Measurements from ENCODE around the gene ANO1. TPM values are rescaled to one million over a fixed set of nuclear protein-coding genes. Genes with fewer than 3 reads are reported as not detected.
"Not testable (repeated sequence)": the region's sequence is repeated elsewhere in the genome, so short reads cannot be mapped to it uniquely, and the experiment has no call there.

ANO1 gene
- total RNA-seq, 2 donors from 2014 or later: 10.2 to 29.4 TPM

DNA sequence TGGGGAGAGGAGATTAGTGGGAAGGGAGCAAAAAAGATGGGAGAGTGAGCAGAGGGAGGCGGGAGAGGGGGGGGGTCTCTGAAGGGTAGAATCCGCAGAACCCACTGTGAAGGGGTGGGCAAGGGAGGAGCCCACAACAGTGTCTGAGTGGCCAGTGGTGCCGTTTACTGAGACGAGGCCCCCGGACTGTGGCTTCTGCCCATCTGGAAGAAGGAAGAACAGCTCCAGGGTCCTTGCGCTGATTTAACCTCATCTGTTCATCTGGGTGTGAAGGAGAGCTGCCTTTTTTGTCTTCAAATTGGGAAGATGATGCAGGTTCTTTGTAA lies 45.7 kb upstream of the ANO1 start:
- H3K9me3 ChIP-seq: no peaks in the 10 kb centered on the region
- H3K4me3 ChIP-seq: no peak overlapping the region
- no peaks in the 10 kb centered on the region for H3K27me3 ChIP-seq
- DNase-seq (ENCODE audit: low spot score): no peak
- TF ChIP-seq, protein P1, sequence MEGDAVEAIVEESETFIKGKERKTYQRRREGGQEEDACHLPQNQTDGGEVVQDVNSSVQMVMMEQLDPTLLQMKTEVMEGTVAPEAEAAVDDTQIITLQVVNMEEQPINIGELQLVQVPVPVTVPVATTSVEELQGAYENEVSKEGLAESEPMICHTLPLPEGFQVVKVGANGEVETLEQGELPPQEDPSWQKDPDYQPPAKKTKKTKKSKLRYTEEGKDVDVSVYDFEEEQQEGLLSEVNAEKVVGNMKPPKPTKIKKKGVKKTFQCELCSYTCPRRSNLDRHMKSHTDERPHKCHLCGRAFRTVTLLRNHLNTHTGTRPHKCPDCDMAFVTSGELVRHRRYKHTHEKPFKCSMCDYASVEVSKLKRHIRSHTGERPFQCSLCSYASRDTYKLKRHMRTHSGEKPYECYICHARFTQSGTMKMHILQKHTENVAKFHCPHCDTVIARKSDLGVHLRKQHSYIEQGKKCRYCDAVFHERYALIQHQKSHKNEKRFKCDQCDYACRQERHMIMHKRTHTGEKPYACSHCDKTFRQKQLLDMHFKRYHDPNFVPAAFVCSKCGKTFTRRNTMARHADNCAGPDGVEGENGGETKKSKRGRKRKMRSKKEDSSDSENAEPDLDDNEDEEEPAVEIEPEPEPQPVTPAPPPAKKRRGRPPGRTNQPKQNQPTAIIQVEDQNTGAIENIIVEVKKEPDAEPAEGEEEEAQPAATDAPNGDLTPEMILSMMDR (IDR thresholded peaks at IDR 0.05): no peak
- no peaks in the 10 kb centered on the region for H3K36me3 ChIP-seq
- peaks cover 0 to 11% of the 10 kb centered on the region in 2 donors for H3K4me1 ChIP-seq
- no peak overlapping the region for H3K27ac ChIP-seq

DNA sequence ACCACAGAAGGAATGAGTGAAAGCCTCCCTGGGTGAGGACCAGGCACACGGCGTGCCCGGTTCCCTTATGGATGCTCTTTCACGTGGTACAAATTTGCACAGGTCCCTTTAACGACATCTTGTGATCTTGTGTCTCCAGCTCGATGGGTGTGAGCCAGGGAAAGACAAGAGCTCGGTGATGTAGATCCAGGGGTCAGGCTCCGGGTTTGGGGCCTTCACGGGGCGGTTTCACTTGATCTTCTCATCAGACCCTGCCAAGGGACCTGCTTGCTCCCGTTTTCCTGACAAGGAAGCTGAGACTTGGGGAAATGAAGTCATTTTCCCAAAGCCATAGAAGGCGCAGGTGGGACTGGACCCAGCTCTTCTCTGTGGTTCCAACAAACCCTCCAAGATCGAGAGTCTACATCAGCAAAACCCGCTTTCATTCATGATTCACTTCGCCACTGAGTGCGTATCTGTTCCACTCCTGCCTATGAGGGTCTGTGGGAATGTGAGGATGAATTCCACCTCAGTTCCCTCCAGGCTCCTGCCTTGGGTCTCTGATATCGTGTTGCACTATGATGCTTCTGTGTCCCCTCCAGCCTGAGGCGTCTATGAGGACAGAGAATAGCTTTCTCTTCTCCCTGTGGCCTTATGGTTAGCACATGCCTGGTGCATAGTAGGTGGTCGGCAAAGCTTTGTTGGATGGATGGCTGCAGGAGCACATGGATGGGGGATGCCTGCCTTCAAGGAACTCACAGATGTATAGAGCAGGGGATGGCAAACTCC lies 45.0 kb upstream of the ANO1 start:
- TF ChIP-seq, protein P1 (IDR thresholded peaks at IDR 0.05): no peak
- no peaks in the 10 kb centered on the region for H3K27me3 ChIP-seq
- no peak overlapping the region for H3K27ac ChIP-seq
- no peak overlapping the region for H3K4me3 ChIP-seq
- DNase-seq (ENCODE audit: low spot score): peak; percentile 34
- H3K36me3 ChIP-seq: no peaks in the 10 kb centered on the region
- H3K4me1 ChIP-seq: peaks cover 0 to 11% of the 10 kb centered on the region in 2 donors
- no peaks in the 10 kb centered on the region for H3K9me3 ChIP-seq

DNA sequence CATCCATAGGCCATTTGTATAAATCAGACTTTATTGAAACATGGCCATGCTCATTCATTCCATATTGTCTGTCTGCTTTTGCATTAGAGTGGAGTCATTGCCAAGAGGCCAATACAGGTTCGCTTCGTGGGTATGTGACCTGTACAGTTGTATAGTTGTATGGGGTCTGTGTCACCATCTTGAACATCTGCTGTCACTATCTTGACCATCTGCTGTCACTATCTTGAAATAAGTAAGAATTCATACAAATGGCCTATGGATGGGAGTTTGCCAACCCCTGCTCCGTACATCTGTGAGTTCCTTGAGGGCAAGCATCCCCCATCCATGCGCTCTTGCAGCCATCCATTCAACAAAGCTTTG lies 44.4 kb upstream of the ANO1 start:
- H3K36me3 ChIP-seq: no peaks in the 10 kb centered on the region
- no peaks in the 10 kb centered on the region for H3K27me3 ChIP-seq
- no peak overlapping the region for H3K4me3 ChIP-seq
- H3K27ac ChIP-seq: no peak overlapping the region
- DNase-seq (ENCODE audit: low spot score): peak; percentile 18
- H3K9me3 ChIP-seq: no peaks in the 10 kb centered on the region
- TF ChIP-seq, protein P1 (IDR thresholded peaks at IDR 0.05): no peak
- peaks cover 0 to 11% of the 10 kb centered on the region in 2 donors for H3K4me1 ChIP-seq

DNA sequence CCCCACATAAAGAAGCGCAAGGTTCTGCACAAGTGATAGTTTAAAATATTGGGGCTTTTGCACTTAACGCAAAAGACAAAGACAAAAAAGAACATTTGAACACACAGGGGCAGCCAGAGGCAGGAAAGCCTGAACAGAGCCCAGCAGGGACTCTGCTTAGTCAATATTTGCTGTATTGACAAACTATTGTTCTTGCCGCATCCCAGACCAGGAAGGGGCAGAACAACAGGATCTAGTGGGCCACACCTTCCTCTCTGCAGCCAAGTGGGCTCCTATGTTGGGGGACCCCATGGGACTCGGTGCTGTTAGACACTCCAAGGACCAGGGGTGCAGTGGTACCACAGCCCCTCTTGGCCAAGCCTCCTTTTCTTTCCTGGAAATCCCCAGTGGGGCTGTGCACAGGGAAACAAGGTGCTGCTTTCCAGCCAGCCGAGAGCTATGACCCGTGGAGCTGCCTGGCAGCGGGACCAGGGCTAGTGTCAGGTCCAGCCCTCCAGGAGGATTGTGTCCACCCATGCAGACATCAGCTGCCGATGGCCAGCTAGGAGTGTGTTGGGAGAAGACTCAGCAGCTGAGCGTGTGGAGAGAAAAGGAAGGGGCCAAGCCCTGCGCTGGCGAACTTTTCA lies 43.3 kb upstream of the ANO1 start:
- peaks cover 0 to 2% of the 10 kb centered on the region in 2 donors for H3K4me1 ChIP-seq
- peak; percentile 56 for DNase-seq (ENCODE audit: low spot score)
- H3K4me3 ChIP-seq: no peak overlapping the region
- no peaks in the 10 kb centered on the region for H3K27me3 ChIP-seq
- no peaks in the 10 kb centered on the region for H3K36me3 ChIP-seq
- no peaks in the 10 kb centered on the region for H3K9me3 ChIP-seq
- H3K27ac ChIP-seq: no peak overlapping the region
- TF ChIP-seq, protein P1 (IDR thresholded peaks at IDR 0.05): no peak

DNA sequence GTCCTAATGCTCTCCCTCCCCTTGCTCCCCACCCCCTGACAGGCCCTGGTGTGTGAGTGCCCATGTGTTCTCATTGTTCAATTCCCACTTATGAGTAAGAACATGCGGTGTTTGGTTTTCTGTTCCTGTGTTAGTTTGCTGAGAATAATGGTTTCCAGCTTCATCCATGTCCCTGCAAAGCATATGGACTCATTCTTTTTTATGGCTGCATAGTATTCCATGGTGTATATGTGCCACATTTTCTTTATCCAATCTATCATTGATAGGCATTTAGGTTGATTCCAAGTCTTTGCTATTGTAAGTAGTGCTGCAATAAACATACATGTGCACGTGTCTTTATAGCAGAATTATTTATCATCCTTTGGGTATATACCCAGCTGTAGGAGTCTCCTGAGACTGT lies 42.5 kb upstream of the ANO1 start:
- not testable (repeated sequence) for DNase-seq (ENCODE audit: low spot score); H3K9me3 ChIP-seq; H3K27ac ChIP-seq; H3K36me3 ChIP-seq; H3K4me1 ChIP-seq; H3K4me3 ChIP-seq; H3K27me3 ChIP-seq

DNA sequence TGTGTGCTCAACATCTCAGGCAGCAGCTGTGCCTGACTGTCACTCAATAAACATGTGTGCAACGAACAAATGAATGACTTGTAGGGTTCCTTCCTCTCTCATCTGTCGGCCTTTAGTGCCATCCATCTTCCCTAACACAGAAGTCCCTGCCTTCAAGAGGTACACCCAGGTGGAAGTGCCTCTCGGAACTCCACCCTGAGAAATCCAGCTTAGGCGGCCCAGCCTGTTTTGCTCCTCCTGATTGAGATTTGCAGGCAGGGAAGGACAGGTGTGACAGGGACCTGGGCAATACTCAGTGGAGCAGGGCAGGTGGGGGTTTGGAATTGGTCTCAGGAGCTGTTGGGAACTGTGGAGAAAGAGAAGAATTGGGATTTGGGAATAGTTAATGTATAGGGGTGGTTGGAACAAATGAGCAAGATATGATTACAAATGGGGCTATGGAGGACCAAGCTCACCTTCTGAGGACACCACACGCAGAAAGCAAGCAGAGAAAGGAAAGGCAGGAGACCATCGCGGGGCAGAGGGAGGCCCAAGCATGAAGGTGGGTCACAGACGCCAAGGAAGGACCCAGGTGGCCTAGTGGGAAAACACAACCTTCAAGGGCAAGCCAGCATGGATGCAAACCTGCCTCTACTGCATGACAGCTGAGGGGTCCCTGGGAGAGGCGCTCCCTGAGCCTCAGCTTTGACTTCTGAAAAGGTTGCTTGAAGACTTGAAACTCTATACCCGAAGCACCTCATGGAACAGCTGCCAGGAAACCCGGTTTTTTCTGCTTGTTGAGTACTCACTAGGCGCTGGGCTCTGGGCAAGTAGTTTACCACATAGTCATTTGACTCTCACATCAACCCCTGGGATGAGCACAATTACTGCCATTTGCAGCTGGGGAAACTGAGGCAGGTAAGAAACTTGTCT lies 40.9 kb upstream of the ANO1 start:
- no peaks in the 10 kb centered on the region for H3K4me1 ChIP-seq
- H3K36me3 ChIP-seq: no peaks in the 10 kb centered on the region
- no peak overlapping the region for H3K4me3 ChIP-seq
- H3K27ac ChIP-seq: no peak overlapping the region
- TF ChIP-seq, protein P1 (IDR thresholded peaks at IDR 0.05): no peak
- no peaks in the 10 kb centered on the region for H3K27me3 ChIP-seq
- DNase-seq (ENCODE audit: low spot score): peak; percentile 23
- H3K9me3 ChIP-seq: peaks cover 0 to 8% of the 10 kb centered on the region in 2 donors

All from right atrium auricular region (tissue), 2 donors.